ENCODE data around the gene OR4D9.

Gene OR4D9

DNA sequence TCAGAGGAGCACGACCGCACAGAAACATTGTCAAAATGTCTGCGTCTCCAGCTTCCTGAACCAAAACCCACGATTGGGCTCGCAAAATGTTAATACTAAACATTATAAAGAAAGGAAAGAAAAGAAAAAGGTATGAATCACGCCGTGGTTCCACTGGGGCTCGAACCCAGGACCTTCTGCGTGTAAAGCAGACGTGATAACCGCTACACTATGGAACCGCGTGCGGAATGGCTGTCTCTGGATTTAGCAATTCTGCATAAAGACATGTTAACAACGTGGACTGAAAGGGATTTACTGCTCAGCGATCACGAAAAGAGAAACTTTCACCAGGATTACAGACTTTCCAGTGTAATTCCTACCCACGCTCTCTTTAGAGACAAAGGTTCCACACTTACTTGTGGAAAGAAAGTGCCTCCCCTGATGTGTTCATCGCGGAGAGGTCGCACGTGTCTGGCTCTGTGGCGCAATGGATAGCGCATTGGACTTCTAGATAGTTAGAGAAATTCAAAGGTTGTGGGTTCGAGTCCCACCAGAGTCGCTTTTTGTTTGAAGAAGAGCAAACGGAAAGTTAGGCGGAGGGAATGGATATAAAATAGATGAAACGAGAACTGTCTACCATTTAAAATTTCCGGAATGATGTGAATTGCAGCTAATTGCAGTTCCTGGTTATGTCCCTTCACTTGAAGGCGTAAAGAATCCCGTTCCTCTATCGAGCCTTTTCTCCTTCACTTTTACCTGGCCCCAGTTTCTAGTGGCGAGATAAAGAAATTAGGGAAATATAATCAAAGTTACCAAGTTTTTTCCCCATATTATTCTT lies 39.7 kb downstream of the OR4D9 start:
- peak; percentile 78 for DNase-seq (ENCODE audit: low read depth, low spot score)

DNA sequence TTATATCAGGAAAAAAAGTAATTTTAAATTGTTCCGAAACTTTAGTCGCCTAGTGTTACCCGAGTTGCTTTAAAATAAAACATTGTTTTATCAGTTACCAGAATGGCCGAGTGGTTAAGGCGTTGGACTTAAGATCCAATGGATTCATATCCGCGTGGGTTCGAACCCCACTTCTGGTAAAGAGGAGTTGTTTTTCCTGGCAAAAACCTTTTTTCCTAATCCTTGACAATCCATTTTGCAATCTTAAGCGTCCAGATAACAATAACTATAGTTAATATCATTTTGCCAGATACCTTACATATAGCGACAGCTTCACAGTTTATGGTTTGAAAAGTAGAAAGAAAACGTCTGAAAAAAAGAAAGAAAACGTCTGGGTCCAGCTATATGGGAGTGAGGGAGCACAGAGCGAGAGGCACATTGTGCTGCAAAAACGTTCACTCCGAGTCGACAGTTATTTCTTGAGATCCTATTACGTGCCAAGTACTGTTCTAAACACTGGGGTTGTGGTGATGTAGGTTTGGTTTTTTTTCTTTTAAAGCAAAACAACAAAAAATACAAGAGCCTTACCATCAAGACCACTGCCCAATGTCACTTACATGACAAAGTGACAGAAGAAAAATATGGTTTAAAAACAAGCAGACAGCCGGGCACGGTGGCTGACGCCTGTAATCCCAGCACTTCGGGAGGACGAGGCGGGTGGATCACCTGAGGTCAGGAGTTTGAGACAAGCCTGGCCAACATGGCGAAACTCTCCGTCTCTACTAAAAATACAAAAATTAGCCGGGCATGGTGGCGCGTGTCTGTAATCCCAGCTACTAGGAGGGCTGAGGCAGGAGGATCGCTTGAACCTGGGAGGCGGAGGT lies 40.6 kb downstream of the OR4D9 start:
- peak; percentile 66 for DNase-seq (ENCODE audit: low read depth, low spot score)

DNA sequence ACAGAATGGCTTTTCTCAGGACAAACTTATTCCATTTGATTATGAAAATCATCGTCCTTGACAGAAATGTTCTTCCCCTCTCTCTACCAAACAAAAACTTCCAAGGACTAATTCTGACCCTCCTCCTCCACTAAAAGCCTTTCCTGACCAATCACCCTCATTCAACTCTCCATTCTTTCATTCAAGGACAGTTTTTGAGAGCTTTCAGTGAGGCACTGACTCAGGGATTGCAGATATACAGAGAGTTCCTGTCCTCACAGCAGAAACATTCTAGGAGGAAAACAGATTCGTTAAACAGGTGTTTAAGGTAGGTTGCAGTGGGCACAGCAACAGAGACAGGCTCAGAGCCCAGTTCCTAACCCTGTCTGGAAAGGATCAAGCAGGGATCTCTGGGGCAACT lies 41.5 kb downstream of the OR4D9 start:
- no peak for DNase-seq (ENCODE audit: low read depth, low spot score)

DNA sequence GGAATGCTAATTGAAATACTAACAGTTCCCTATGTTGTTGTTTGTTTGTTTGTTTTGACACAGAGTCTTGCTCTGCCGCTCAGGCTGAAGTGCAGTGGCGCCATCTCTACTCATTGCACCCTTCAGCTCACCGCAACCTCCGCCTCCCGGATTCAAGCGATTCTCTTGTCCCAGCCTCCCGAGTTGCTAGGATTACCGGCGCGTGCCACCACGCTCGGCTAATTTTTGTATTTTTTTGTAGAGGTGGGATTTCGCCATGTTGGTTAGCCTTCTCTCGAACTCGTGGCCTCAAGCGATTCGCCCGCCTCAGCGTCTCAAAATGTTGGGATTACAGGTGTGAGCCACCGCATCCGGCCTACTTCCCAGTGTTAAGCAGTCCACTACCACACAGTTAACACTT lies 42.0 kb downstream of the OR4D9 start:
- DNase-seq (ENCODE audit: low read depth, low spot score), result no peak

DNA sequence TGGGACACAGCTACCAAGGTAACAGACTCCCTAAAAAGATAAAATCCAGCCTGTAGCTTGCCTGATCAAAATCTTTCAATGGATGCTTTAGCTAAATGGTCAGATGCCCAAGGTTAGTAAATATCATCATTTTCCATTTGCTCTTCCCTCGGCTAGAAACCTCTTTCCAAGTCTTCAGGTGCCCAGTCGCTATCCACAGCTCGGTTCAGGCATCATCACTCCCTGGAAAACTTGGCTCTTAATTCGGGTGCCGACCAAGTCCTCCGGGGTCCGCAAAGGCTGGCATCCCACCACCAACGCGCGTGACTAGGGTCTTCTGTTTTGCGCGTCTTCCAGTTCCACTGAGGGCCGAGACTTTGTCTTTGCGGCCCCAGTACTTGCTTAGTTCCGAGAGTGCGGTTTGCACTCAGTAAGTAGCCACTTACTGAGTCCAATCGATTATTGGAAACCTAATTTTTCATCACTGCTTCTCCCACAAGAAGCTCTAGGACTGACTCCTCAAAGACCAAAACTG lies 44.3 kb downstream of the OR4D9 start:
- no peak for DNase-seq (ENCODE audit: low read depth, low spot score)

DNA sequence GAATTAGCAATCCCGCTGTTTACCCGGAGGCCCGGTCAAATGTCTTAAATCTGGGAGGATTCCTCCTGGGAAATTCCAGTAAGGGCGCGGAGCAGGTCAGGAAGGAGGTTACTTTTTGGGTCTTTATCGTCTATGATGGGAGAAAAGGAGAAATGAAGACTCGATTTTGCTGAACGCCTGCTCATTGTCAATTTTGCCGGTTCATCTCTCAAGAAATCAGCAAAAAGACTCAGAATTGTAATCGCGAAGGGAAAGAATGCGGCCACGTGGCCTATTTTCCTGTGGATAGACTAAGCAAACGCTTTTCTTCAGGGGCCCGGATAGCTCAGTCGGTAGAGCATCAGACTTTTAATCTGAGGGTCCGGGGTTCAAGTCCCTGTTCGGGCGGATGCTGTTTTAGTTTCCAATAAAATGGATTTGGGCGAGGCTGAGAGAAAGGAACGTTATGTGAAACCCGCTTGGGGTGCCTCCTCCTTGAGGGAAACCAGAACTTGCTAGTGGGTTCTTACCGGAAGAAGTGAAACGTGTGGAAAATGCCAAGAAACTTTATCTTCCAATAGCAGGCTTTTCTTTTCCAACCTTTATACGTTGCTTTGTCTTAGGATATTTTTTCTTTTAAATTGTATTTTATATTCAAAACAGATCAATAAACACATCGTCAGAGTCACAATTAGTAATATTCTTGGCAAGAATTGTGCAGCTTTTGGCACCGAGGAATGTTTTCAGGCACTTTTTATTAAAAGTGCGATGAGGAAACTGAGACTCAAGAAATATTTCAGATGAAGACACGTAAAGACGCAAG lies 45.0 kb downstream of the OR4D9 start:
- peak; percentile 62 for DNase-seq (ENCODE audit: low read depth, low spot score)

DNA sequence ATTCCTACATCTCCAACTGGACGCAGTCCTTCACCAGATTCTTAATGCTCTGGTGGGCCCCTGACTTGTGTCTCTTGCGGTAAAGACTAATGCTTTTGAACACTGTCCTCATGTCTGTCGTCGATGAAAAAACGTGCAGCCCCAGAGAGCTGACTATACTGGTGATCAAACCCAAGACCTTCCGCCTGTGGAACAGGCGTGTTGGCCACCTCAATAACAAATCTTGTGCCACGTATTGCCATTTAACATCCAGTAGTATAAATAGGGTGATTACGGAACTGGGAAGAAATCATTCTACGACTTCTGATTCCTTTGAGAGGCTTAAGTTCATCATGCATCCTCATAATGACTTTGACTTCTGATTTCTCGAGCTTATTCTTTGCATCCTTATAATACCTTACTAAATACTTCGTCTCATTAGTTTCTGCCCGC lies 45.6 kb downstream of the OR4D9 start:
- no peak for DNase-seq (ENCODE audit: low read depth, low spot score)

DNA sequence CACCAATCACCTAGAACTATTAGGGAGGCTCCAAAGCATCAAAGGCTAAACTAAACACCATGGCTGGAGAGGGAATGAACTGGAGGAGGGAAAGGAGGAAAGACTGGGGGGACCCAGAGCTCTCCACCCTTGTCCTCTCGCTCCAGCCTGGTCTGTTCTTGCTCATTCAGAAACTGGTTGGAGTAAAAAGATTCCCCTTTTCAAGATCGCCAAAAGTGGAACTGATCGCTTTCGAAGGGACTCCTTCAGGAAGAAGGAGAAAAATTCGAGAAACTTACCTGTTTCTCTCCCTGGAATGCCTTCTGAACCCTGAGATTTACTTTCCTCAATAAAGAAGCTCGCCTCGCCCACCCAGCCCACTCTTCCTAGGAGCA lies 46.9 kb downstream of the OR4D9 start:
- DNase-seq (ENCODE audit: low read depth, low spot score), result no peak

DNA sequence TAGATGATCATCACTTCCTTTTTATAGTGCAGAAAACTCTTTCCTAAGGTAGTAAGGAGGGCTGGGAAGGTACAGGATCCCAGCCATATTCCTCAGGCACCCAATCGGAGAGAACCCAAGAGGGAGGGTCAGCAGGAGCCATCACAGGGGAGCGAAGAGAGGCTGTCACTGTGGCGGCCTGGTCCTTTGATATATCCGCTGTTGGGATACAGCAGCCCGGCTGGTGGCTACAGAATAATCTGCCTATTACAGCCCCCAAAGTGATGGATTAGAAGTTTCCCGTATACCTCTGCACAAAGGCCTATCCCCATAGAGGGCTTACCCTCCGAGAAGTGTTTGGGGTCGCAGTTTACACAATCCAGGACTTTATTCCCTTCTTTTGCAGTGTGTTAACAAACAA lies 48.5 kb downstream of the OR4D9 start:
- no peak for DNase-seq (ENCODE audit: low read depth, low spot score)

DNA sequence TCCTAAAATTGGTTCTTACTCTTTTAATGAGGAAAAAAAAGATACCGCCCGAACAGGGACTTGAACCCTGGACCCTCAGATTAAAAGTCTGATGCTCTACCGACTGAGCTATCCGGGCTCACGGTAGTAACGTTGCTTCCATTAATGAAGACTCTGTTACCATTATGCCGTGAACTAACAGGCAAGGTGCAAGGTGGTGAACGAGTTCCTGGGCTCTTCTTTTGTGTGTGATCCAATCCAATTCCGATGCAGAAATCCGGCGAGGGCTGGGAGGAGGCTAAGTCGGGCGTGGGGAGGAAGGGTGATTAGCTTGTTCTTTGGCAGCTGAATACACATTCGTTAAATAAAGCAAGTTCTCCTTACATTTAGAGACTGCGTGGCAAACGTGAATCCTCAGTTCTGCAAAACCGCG lies 49.0 kb downstream of the OR4D9 start:
- DNase-seq (ENCODE audit: low read depth, low spot score), result no peak

DNA sequence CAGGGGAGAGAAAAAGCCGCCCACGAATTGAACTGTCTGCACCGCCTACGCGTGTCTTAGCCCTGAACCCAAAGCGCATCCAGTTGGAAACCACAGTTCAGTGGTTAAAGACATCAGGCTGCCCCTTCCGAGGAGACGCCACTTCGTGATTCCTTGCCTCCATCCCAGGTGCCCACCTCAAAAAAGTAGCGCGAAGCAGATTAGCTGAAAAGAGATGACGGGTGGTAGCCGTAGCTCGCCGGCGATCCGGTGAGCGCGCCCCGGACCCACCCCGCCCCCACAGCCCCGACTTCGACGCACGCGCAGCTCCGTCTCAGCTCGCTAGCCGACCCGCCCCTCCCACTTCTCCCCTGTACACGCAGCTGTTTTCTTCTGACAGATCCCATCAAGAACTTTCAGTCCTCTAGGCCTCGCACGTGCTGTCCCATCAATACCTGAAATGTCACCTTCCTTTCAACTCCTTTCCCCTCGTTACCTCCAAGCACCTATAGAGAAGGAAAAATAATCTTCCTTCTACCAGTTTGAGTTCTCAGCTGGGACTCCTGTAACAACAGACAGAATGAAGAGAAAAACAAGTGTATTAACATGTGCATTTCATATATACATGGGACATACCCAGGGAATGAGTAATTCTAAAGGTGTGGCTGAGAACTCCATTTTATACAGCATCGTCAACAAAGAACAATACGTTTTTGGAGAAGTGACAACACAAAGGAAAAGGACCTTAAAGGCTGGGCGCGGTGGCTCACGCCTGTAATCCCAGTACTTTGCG lies 49.5 kb downstream of the OR4D9 start:
- DNase-seq (ENCODE audit: low read depth, low spot score), result peak; percentile 62

DNA sequence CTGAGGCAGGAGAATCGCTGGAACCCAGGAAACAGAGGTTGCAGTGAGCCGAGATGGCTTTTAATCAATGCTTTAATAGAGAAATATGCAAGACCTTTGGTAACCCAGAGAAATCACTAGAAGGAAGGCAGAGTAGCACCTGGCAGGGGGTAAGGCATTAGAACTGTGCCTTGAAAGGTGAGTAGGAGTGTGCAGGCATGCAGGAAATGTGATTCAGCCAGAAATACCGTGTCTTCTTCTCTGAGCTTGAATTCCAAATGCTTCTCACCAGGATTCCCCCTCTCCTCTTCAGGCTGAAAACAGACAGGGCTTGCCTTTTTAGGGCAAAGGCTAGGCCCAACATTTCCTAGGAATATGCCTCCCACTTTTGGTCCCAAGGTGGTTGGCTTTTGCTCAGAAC lies 51.0 kb downstream of the OR4D9 start:
- DNase-seq (ENCODE audit: low read depth, low spot score), result no peak

Measured in smooth muscle cell of the brain vasculature (primary cell).